GM19452 (cell line): ENCODE data around the gene IFITM10.

Source experiments
- ATAC-seq: cut with Tn5 transposase; IDR thresholded peaks from one replicate; pipeline ENCODE4 v1.9.1; 2021; ENCODE audit not compliant: unreplicated experiment

IFITM10 gene

DNA sequence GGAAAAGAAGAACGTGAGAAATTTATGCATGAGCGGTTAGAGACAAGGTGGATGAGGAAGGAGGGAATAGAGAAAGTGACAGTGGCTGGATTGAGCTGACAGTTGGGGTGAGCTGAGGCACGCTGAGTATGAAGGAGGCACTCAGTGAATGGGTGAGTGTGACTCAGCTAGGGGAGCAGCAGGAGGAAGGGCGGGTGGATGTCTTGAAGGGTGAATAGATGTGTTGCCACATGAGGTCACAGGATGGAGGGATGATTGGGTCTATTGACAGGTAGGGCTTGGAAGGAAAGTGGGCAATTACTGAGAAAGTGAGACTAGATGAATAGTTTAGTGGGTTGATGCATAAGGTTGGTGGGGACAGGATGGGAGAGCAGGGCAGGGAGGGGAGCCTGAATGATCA lies 8.0 kb downstream of the IFITM10 start:
- no peak for ATAC-seq

- ATAC-seq: no peak
These were observed 8.7 kb downstream of the IFITM10 start for GRCh38 chr11:1741741-1742140.

DNA sequence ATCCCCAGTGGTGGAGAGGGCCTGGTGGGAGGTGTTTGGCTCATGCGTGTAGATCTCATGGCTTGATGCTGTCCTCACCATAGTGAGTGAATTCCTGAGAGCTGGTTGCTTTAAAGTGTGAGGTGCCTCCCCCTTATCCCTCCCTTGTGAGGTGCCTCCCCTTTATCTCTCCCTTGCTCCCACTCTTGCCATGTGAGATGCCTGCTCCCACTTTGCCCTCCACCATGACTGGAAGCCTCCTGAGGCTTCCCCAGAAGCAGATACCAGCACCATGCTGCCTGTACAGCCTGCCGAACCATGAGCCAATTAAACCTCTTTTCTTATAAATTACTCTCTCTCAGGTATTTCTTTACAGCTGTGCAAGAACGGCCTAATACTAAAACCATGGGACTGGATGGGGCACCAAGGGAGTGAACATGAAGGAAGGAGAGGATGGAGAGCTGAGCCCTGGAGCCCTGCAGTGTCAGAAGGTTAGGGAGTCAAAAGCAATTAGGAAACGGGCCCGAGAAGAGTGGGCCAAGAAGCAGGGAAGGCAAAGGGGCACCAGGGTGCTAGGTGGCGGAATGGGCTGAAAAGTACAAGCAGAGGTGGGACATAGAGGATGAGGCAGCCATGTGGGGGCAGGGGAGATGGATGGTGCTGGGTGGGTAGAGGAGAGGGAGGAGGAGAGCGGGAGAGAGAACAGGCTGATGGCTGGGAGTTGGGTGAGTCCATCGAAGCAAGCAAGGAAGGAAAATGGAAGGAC lies 9.4 kb downstream of the IFITM10 start:
- no peak for ATAC-seq

DNA sequence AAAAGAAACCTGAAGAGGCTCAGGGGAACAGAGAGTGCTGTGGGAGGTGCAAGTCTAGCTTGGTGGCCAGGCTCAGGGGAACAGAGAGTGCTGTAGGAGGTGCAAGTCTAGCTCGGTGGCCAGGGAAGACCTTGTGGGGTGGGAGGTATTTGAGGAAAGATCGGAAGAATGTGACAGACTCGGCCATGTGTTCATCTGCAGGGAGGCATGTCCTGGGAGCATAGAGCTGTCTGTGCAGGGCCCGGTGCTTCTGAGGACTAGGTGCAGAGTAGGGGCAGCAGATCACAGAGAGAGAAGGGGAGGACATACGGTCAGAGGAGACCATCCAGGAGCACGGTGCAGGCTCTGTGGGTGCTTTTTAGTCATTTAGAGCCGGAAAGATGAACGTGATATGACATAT lies 10.8 kb downstream of the IFITM10 start:
- ATAC-seq: no peak

DNA sequence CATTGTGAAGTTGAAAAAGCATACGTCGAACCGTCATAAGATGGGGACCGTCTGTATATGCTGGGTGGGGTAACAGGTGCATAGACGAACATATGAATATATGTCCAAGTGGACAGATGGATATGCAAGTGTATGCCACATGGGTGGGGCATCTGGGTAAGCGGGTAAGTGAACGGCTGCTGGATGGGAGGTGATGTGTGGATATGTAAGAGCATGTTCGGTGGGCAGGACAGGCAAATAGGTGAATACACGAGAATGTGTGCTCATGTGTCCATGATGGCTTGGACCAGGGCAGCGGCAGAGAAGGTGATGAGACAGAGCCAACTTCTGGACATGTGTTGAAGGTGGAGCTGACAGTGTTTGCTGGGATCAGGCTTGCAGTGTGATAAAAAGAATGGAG lies 12.0 kb downstream of the IFITM10 start:
- ATAC-seq: no peak

DNA sequence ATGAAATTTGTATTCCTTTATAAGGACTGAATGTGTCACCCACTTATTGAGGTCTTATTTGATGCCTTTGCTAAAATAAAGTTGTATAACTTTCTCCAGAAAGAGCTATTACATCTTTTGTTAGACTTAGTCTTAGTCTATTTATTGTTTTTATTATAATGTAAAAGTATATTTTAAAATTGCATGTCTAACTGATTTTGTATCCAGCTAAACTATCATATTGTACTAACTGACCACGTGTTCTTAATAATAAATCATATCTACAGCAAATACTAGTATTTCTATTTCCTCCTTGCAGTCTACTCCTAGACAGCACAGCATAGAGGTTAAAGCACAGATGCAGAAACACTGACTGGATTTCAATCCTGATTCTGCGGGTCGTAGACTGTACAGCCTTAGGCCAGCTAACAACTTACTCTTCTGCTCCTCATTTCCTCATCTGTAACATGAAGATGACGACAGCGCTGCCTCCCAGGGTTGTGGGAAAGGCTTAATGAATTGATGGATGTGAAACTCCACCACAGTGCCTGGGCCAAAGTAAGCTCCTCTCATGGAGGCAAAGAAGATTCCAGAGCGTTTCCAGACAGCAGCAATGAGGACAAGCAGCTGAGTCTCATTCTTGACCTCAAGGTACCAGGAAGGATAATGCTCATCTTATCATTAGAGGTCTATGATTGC lies 13.2 kb downstream of the IFITM10 start:
- ATAC-seq: no peak

DNA sequence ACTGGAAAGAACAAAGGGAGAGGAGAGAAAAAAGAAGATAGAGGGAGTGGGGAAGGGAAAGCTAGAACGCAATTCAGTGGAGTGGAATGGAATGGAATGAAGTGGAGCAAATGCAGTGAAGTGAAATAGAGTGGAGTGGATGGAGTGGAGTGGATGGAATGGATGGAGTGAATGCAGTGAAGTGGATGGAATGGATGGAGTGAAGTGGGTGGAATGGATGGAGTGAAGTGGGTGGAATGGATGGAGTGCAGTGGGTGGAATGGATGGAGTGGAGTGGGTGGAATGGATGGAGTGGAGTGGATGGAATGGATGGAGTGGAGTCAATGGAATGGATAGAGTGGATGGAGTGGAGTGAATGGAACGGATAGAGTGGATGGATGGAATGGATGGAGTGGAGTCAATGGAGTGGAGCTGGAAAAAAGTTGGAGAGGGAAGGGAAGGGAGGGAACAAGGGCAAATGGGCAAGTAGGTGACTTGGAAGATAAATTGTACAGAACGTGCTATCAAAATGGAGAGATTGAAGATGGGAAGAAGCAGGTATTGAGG lies 13.9 kb downstream of the IFITM10 start:
- no peak for ATAC-seq

DNA sequence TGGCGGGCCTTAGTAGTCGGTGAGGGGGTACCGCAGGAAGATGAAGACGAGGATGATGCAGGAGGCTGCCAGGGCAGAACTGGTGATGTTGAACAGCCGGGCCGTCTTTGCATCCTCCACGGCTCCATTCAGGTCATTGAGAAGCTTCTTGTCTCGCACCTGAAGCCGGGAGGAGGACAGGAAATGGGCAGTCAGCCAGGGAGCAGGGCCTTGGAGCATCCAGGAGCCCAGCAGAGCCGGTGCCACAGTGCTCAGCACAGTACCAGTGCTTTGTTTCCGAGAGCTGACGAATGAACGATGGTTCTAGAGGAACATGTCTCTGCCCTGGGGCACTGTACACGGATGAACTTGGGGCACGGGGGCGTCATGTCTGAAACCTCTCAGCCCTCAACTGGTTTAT lies 15.1 kb downstream of the IFITM10 start:
- no peak for ATAC-seq

DNA sequence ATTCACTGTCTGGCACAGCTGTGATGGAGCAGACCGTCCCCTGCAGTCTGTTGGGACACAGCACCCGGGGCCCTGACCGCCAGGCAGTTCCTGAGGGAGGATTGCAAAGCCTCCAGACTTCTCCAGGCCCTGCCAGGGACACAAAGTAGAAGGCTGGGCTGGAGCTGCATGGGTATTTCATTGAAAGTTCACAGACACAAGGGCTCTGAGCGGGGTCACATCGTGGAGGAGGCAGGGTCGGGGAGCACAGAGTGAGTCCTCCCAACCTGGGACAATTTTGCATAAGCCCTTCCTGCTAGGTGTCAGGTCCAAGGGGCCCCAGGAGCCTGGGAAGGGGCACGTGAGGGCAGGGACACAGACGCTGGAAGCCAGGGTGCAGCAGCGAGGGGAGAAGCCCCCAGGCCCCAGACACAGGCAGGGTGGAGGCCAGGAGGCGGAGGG lies 15.7 kb downstream of the IFITM10 start:
- no peak for ATAC-seq

- ATAC-seq: no peak
These were observed 16.4 kb downstream of the IFITM10 start for GRCh38 chr11:1733716-1734640.

- no peak for ATAC-seq
These were observed 17.2 kb downstream of the IFITM10 start for GRCh38 chr11:1733009-1733715.

GRCh38 chr11:1732418-1733008 lies 17.9 kb downstream of the IFITM10 start:
- no peak for ATAC-seq

DNA sequence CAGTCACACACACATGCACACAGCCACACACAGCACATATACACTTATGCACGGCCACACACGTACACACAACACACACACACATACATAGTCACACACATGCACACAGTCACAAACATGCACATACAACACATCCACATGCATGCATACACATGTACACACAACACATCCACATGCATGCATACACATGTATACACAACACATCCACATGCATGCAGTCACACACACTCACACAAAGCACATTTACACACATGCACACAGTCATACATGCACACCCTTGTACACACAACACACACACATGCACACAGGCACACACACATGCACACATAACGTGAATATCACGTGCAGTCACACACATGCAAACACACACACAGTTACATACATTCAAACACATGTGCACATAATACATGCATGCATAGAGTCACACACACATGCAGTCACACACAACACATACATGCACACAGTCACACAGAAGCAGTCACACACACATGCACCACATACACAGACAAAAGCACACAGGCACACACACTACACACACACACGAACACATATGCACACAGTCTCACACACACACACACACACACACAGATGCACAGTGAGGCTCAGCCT lies 18.8 kb downstream of the IFITM10 start:
- ATAC-seq: no peak

- ATAC-seq: no peak
These were observed 20.3 kb downstream of the IFITM10 start for GRCh38 chr11:1730059-1730629.

GRCh38 chr11:1729692-1730011 lies 20.7 kb downstream of the IFITM10 start:
- no peak for ATAC-seq

GRCh38 chr11:1728931-1729691 lies 21.3 kb downstream of the IFITM10 start:
- ATAC-seq: no peak

- no peak for ATAC-seq
These were observed 22.1 kb downstream of the IFITM10 start for GRCh38 chr11:1728301-1728700.

DNA sequence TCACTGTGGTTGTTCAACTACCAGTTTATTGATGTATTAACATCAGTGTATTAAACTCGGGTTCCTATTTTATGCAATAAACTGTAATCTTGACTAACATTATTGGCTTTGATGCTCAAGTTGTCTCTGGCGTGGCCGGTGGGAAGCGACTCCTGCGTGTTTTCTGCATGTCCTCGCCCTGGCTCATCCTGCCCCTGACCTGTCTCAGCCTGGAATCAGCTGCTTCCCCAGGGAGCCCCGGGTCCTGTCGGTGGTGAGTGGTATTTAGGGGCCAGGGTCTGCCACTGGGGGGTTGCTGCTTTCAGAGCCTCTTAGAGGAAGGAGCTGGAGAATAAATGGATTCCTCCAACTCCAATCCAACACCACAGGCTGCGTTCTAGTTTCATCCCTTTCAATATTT lies 22.5 kb downstream of the IFITM10 start:
- no peak for ATAC-seq

DNA sequence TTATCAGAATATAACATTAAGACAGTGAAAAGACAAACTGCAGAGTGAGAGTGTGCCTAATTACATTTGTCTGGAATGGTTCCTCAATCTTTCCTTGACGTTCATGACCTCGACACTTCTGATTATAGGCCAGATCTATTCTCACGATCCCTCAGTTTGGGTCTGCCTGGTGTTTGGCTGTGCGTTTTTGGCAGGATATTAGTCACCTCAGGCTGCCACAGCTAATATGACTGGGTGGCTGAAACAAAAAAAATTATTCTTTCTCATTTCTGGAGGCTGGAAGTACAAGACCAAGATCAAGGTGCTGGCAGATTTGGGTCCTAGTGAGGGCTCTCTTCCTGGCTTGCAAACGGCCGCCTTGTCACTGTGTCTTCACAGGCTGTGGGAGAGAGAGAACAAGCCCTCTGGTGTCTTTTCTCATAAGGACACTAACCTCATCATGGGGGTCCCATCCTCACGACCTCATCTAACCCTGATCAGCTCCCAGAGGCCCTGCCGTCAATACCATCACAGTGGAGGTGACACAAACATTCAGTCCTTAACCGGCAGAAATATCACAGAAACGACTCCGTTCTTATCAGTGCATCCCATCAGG lies 23.2 kb downstream of the IFITM10 start:
- no peak for ATAC-seq
